Measurements from ENCODE around the gene GTF3C5.
"Not testable (repeated sequence)": the region's sequence is repeated elsewhere in the genome, so short reads cannot be mapped to it uniquely, and the experiment has no call there.

GTF3C5 gene

DNA sequence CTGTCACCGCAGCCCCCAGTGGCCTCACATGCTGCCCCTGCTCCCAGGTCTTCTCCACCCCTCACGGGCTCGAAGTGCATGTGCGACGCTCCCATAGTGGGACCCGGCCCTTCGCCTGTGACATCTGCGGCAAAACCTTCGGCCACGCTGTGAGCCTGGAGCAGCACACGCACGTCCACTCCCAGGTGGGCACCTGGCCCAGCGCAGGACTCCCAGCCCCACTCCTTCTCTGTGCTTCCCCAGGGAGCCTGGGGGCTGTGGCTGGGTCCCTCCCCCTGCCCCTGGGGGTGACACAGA lies 41.8 kb upstream of the GTF3C5 start:
- H3K4me3 ChIP-seq (ENCODE audit: low read length): no peak overlapping the region
- H3K9me2 ChIP-seq (replicated peaks; ENCODE audit: control insufficient read depth, low read length): no peaks in the 10 kb centered on the region
- TF ChIP-seq, protein P1, sequence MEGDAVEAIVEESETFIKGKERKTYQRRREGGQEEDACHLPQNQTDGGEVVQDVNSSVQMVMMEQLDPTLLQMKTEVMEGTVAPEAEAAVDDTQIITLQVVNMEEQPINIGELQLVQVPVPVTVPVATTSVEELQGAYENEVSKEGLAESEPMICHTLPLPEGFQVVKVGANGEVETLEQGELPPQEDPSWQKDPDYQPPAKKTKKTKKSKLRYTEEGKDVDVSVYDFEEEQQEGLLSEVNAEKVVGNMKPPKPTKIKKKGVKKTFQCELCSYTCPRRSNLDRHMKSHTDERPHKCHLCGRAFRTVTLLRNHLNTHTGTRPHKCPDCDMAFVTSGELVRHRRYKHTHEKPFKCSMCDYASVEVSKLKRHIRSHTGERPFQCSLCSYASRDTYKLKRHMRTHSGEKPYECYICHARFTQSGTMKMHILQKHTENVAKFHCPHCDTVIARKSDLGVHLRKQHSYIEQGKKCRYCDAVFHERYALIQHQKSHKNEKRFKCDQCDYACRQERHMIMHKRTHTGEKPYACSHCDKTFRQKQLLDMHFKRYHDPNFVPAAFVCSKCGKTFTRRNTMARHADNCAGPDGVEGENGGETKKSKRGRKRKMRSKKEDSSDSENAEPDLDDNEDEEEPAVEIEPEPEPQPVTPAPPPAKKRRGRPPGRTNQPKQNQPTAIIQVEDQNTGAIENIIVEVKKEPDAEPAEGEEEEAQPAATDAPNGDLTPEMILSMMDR (IDR thresholded peaks at IDR 0.05; ENCODE audit: low read depth, low read length, poor library complexity, severe bottlenecking): no peak
- no peak for TF ChIP-seq EZH2phosphoT487 (IDR thresholded peaks at IDR 0.05; ENCODE audit: borderline replicate concordance, low read length)
- H3F3A ChIP-seq (ENCODE audit: control insufficient read depth, insufficient read depth): no peaks in the 10 kb centered on the region
- H3K79me2 ChIP-seq (ENCODE audit: control insufficient read depth, low read length): no peaks in the 10 kb centered on the region
- peaks cover 26% of the 10 kb centered on the region for H3K4me1 ChIP-seq (ENCODE audit: control insufficient read depth, low read length)
- no peaks in the 10 kb centered on the region for H3K27me3 ChIP-seq (ENCODE audit: control insufficient read depth, low read length)
- H3K4me2 ChIP-seq (ENCODE audit: low read length): no peak overlapping the region
- H3K36me3 ChIP-seq (ENCODE audit: control insufficient read depth, low read length): peaks cover 9% of the 10 kb centered on the region
- H3K27ac ChIP-seq (ENCODE audit: low read depth, low read length): no peak overlapping the region
- H4K20me1 ChIP-seq (ENCODE audit: control insufficient read depth, insufficient read depth, low read depth, low read length): no peaks in the 10 kb centered on the region
- H3K9me3 ChIP-seq (ENCODE audit: control insufficient read depth, insufficient read depth, low read length): no peaks in the 10 kb centered on the region

DNA sequence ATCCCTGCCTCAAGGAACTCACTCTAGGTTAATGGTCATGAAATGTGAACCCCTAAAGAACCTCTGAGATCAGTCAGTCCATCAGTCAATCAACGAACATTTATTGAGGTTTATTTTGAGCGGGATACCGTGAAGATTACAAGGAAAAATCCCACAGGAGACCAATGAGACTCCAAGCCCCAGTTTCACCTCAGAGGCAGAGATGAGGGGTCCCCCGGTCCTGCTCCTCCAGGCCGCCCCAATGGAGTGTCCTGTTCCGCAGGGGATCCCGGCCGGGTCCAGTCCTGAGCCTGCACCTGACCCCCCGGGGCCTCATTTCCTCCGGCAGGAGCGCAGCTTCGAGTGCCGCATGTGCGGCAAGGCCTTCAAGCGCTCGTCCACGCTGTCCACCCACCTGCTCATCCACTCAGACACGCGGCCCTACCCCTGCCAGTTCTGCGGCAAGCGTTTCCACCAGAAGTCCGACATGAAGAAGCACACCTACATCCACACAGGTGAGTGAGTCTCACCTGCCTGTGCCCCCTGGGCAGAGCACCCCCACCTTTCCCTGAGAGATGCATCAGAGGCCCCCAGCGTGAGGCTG lies 41.3 kb upstream of the GTF3C5 start:
- Histone ChIP-seq H3F3A (ENCODE audit: control insufficient read depth, insufficient read depth) (no peaks in the 10 kb centered on the region), H3K9me2 (replicated peaks; ENCODE audit: control insufficient read depth, low read length) (no peaks in the 10 kb centered on the region), H3K4me3 (ENCODE audit: low read length) (no peak overlapping the region), H3K27ac (ENCODE audit: low read depth, low read length) (no peak overlapping the region), H3K9me3 (ENCODE audit: control insufficient read depth, insufficient read depth, low read length) (no peaks in the 10 kb centered on the region), H3K4me2 (ENCODE audit: low read length) (no peak overlapping the region), H3K79me2 (ENCODE audit: control insufficient read depth, low read length) (no peaks in the 10 kb centered on the region), H3K27me3 (ENCODE audit: control insufficient read depth, low read length) (no peaks in the 10 kb centered on the region), H3K36me3 (ENCODE audit: control insufficient read depth, low read length) (peaks cover 9% of the 10 kb centered on the region), H3K4me1 (ENCODE audit: control insufficient read depth, low read length) (peaks cover 32% of the 10 kb centered on the region), H4K20me1 (ENCODE audit: control insufficient read depth, insufficient read depth, low read depth, low read length) (no peaks in the 10 kb centered on the region)
- TF ChIP-seq, protein P1 (IDR thresholded peaks at IDR 0.05; ENCODE audit: low read depth, low read length, poor library complexity, severe bottlenecking): no peak
- TF ChIP-seq EZH2phosphoT487 (IDR thresholded peaks at IDR 0.05; ENCODE audit: borderline replicate concordance, low read length): no peak

DNA sequence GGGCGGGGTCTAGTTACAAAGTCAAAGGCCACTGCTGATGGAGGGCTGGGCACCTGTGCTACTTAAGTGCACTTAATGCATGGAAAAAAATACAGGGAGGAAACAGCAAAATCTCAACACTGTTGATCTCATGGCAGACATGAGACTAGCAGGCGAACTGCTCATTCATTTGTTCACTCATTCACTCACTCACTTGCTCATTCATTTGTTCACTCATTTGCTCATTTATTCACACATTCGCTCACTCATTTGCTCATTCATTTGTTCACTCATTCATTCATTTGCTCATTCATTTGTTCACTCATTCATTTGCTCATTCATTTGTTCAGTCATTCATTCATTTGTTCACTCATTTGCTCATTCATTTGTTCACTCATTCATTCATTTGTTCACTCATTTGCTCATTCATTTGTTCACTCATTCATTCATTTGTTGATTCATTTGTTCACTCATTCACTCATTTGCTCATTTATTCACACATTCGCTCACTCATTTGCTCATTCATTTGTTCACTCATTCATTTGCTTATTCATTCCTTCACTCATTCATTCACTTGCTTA lies 40.7 kb upstream of the GTF3C5 start:
- H4K20me1 ChIP-seq (ENCODE audit: control insufficient read depth, insufficient read depth, low read depth, low read length); H3K36me3 ChIP-seq (ENCODE audit: control insufficient read depth, low read length); H3F3A ChIP-seq (ENCODE audit: control insufficient read depth, insufficient read depth); H3K79me2 ChIP-seq (ENCODE audit: control insufficient read depth, low read length); H3K27ac ChIP-seq (ENCODE audit: low read depth, low read length); H3K4me3 ChIP-seq (ENCODE audit: low read length); H3K9me3 ChIP-seq (ENCODE audit: control insufficient read depth, insufficient read depth, low read length); H3K27me3 ChIP-seq (ENCODE audit: control insufficient read depth, low read length); H3K4me2 ChIP-seq (ENCODE audit: low read length); H3K9me2 ChIP-seq (replicated peaks; ENCODE audit: control insufficient read depth, low read length): not testable (repeated sequence)
- peaks cover 38% of the 10 kb centered on the region for H3K4me1 ChIP-seq (ENCODE audit: control insufficient read depth, low read length)

DNA sequence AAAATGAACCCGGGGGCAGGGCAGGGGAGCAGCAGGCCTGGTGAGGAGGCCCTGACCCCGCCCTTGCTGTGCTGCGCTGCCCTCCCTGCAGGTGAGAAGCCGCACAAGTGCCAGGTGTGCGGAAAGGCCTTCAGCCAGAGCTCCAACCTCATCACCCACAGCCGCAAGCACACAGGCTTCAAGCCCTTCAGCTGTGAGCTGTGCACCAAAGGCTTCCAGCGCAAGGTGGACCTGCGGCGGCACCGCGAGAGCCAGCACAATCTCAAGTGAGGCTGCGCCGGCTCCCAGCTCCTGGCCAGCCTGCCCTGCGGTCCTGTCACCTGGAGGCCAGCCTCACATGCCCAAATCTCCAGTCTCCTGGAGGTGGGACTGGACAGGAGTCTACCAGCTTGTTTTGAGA lies 40.0 kb upstream of the GTF3C5 start:
- Histone ChIP-seq H3F3A (ENCODE audit: control insufficient read depth, insufficient read depth) (no peaks in the 10 kb centered on the region), H3K27ac (ENCODE audit: low read depth, low read length) (no peak overlapping the region), H3K36me3 (ENCODE audit: control insufficient read depth, low read length) (peaks cover 9% of the 10 kb centered on the region), H4K20me1 (ENCODE audit: control insufficient read depth, insufficient read depth, low read depth, low read length) (no peaks in the 10 kb centered on the region), H3K4me1 (ENCODE audit: control insufficient read depth, low read length) (peaks cover 40% of the 10 kb centered on the region), H3K4me2 (ENCODE audit: low read length) (peak overlapping the region; percentile 47), H3K4me3 (ENCODE audit: low read length) (no peak overlapping the region), H3K79me2 (ENCODE audit: control insufficient read depth, low read length) (no peaks in the 10 kb centered on the region), H3K9me2 (replicated peaks; ENCODE audit: control insufficient read depth, low read length) (no peaks in the 10 kb centered on the region), H3K9me3 (ENCODE audit: control insufficient read depth, insufficient read depth, low read length) (no peaks in the 10 kb centered on the region), H3K27me3 (ENCODE audit: control insufficient read depth, low read length) (no peaks in the 10 kb centered on the region)
- TF ChIP-seq, protein P1 (IDR thresholded peaks at IDR 0.05; ENCODE audit: low read depth, low read length, poor library complexity, severe bottlenecking): no peak
- no peak for TF ChIP-seq EZH2phosphoT487 (IDR thresholded peaks at IDR 0.05; ENCODE audit: borderline replicate concordance, low read length)

Measured in DOHH2 (cell line).